Prostate gland (tissue), 2 donors: ENCODE results near the gene CYP1A1.

ENCODE experiments used
- POLR2A ChIP-seq: fragments of 450-650 bp; IDR thresholded peaks from one replicate; pipeline ENCODE4 v1.6.1; 2016; ENCODE audit warnings: antibody characterized with exemption, mild to moderate bottlenecking
- TF ChIP-seq, protein P1 (sequence below), 4 experiments: fragments of 200-600 bp in 2 of 4; fragments of 450-650 bp in 2 of 4; sonication (generic) in 2 of 4; IDR thresholded peaks; 1 replicate in 3 of 4; 2 replicates in 1 of 4; pipeline ENCODE4 v1.5.1; 2016 to 2019; ENCODE audit warnings: antibody characterized with exemption in 4 of 4, mild to moderate bottlenecking in 2 of 4, moderate library complexity in 2 of 4

- TF ChIP-seq, protein P1, sequence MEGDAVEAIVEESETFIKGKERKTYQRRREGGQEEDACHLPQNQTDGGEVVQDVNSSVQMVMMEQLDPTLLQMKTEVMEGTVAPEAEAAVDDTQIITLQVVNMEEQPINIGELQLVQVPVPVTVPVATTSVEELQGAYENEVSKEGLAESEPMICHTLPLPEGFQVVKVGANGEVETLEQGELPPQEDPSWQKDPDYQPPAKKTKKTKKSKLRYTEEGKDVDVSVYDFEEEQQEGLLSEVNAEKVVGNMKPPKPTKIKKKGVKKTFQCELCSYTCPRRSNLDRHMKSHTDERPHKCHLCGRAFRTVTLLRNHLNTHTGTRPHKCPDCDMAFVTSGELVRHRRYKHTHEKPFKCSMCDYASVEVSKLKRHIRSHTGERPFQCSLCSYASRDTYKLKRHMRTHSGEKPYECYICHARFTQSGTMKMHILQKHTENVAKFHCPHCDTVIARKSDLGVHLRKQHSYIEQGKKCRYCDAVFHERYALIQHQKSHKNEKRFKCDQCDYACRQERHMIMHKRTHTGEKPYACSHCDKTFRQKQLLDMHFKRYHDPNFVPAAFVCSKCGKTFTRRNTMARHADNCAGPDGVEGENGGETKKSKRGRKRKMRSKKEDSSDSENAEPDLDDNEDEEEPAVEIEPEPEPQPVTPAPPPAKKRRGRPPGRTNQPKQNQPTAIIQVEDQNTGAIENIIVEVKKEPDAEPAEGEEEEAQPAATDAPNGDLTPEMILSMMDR (IDR thresholded peaks at IDR 0.05) = no peak
- no peak for TF ChIP-seq POLR2A
Observed at GRCh38 chr15:74680456-74680855, 44.9 kb downstream of the CYP1A1 start.
